IgD-negative memory B cell (primary cell): Measurements from ENCODE around the gene KIR2DL3. TPM values are rescaled to one million over a fixed set of nuclear protein-coding genes. Genes with fewer than 3 reads are reported as not detected.

Source experiments
- polyA plus RNA-seq: library from polyadenylated mRNA; unstranded; fragments of 300-500 nt; fragmentation: Illumina TruSeq; gene quantifications from one replicate; pipeline ENCODE4 v1.2.3, GENCODE V29; 2021

KIR2DL3 gene
- polyA plus RNA-seq, 1 donor from 2014 or later: 0.59 TPM

Other genes with a start within 250 kb of the KIR2DL3 start
- gene LAIR2, start 235.7 kb upstream of the KIR2DL3 start, polyA plus RNA-seq: 0.99 TPM
- 0.73 TPM for gene LILRA2, start 164.7 kb upstream of the KIR2DL3 start, polyA plus RNA-seq
- not detected for gene LILRA1, start 144.9 kb upstream of the KIR2DL3 start, polyA plus RNA-seq
- 24.8 TPM for gene LILRB1, start 108.0 kb upstream of the KIR2DL3 start, polyA plus RNA-seq
- 0.93 TPM for gene LILRB4, start 75.5 kb upstream of the KIR2DL3 start, polyA plus RNA-seq
- gene KIR3DL3, start 14.1 kb upstream of the KIR2DL3 start, polyA plus RNA-seq: not detected
- gene KIR2DL1, start 31.3 kb downstream of the KIR2DL3 start, polyA plus RNA-seq: 0.36 TPM
- gene KIR2DL4, start 65.1 kb downstream of the KIR2DL3 start, polyA plus RNA-seq: not detected
- gene KIR3DL1, start 78.0 kb downstream of the KIR2DL3 start, polyA plus RNA-seq: 1.1 TPM
- 0.43 TPM for gene KIR2DS4, start 94.2 kb downstream of the KIR2DL3 start, polyA plus RNA-seq
- gene KIR3DL2, start 111.9 kb downstream of the KIR2DL3 start, polyA plus RNA-seq: 1.9 TPM
- 0.15 TPM for gene FCAR, start 135.7 kb downstream of the KIR2DL3 start, polyA plus RNA-seq
- 0.63 TPM for gene NCR1, start 167.6 kb downstream of the KIR2DL3 start, polyA plus RNA-seq
- gene NLRP7, start 209.0 kb downstream of the KIR2DL3 start, polyA plus RNA-seq: 1.4 TPM
- 6.7 TPM for gene NLRP2, start 227.9 kb downstream of the KIR2DL3 start, polyA plus RNA-seq